ELF-1 (cell line): ENCODE results near the gene CELF6.
A peak's percentile ranks its signal among the peaks of the same experiment; 100 is the strongest.

Source experiments
- DNase-seq: peaks from one replicate; pipeline ENCODE4 v3.0.0-alpha.2; 2016; ENCODE audit warnings: low read depth, low spot score

Gene CELF6

GRCh38 chr15:72271895-72272212 lies 48.1 kb downstream of the CELF6 start:
- DNase-seq, result peak; percentile 38

GRCh38 chr15:72271221-72271620 lies 48.7 kb downstream of the CELF6 start:
- no peak for DNase-seq

- no peak for DNase-seq
Measured at GRCh38 chr15:72269739-72270138, 50.2 kb downstream of the CELF6 start.

- no peak for DNase-seq
Measured at GRCh38 chr15:72265031-72265430, 54.9 kb downstream of the CELF6 start.

- no peak for DNase-seq
Measured at GRCh38 chr15:72252663-72253299, 67.2 kb downstream of the CELF6 start.

GRCh38 chr15:72249142-72249810 lies 70.7 kb downstream of the CELF6 start:
- no peak for DNase-seq

- DNase-seq, result no peak
Measured at GRCh38 chr15:72248514-72248913, 71.4 kb downstream of the CELF6 start.

- DNase-seq, result no peak
Measured at GRCh38 chr15:72242775-72243370, 77.1 kb downstream of the CELF6 start.

- DNase-seq, result no peak
Measured at GRCh38 chr15:72239652-72240051, 80.3 kb downstream of the CELF6 start.

GRCh38 chr15:72238586-72238985 lies 81.4 kb downstream of the CELF6 start:
- DNase-seq, result no peak

GRCh38 chr15:72237853-72238224 lies 82.1 kb downstream of the CELF6 start:
- no peak for DNase-seq

GRCh38 chr15:72237029-72237852 lies 82.7 kb downstream of the CELF6 start:
- peak; percentile 83 for DNase-seq

GRCh38 chr15:72236381-72237003 lies 83.5 kb downstream of the CELF6 start:
- DNase-seq, result no peak

GRCh38 chr15:72235298-72235697 lies 84.7 kb downstream of the CELF6 start:
- no peak for DNase-seq
